ENCODE data around the gene BTG1.

DNA sequence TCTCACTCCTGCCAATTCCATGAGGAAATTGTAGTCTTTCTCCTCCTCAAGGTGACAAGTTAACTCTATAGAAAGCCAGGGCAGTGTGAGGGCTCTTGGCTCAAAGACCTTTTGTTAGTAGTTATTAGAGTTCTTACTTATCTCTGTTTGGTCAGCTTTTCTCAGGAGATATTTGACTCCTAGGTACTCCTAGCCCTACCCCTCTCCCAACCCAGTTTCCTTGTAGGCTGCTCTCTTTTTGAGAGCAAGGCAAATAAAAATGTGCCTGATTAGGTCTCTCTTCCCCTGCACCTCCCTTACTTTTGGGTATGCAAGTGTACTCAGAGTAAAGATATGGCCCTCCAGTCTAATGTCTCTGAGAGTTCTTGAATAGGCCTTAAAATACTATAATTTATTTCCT is 23.8 kb downstream of the BTG1 start:
- TF ChIP-seq CREB1 (CRISPR knock-in tag; IDR thresholded peaks at IDR 0.05) (no peak), CDX4 (CRISPR knock-in tag; IDR thresholded peaks at IDR 0.05; ENCODE audit: borderline replicate concordance) (no peak), MXD4 (CRISPR knock-in tag; IDR thresholded peaks at IDR 0.05; ENCODE audit: borderline replicate concordance) (no peak), SP1 (CRISPR knock-in tag; conservative IDR thresholded peaks at IDR 0.05) (no peak), MAX (CRISPR knock-in tag; IDR thresholded peaks at IDR 0.05) (no peak)
- TF ChIP-seq, protein P1, sequence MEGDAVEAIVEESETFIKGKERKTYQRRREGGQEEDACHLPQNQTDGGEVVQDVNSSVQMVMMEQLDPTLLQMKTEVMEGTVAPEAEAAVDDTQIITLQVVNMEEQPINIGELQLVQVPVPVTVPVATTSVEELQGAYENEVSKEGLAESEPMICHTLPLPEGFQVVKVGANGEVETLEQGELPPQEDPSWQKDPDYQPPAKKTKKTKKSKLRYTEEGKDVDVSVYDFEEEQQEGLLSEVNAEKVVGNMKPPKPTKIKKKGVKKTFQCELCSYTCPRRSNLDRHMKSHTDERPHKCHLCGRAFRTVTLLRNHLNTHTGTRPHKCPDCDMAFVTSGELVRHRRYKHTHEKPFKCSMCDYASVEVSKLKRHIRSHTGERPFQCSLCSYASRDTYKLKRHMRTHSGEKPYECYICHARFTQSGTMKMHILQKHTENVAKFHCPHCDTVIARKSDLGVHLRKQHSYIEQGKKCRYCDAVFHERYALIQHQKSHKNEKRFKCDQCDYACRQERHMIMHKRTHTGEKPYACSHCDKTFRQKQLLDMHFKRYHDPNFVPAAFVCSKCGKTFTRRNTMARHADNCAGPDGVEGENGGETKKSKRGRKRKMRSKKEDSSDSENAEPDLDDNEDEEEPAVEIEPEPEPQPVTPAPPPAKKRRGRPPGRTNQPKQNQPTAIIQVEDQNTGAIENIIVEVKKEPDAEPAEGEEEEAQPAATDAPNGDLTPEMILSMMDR (IDR thresholded peaks at IDR 0.05), result no peak
- TF ChIP-seq, protein P2, sequence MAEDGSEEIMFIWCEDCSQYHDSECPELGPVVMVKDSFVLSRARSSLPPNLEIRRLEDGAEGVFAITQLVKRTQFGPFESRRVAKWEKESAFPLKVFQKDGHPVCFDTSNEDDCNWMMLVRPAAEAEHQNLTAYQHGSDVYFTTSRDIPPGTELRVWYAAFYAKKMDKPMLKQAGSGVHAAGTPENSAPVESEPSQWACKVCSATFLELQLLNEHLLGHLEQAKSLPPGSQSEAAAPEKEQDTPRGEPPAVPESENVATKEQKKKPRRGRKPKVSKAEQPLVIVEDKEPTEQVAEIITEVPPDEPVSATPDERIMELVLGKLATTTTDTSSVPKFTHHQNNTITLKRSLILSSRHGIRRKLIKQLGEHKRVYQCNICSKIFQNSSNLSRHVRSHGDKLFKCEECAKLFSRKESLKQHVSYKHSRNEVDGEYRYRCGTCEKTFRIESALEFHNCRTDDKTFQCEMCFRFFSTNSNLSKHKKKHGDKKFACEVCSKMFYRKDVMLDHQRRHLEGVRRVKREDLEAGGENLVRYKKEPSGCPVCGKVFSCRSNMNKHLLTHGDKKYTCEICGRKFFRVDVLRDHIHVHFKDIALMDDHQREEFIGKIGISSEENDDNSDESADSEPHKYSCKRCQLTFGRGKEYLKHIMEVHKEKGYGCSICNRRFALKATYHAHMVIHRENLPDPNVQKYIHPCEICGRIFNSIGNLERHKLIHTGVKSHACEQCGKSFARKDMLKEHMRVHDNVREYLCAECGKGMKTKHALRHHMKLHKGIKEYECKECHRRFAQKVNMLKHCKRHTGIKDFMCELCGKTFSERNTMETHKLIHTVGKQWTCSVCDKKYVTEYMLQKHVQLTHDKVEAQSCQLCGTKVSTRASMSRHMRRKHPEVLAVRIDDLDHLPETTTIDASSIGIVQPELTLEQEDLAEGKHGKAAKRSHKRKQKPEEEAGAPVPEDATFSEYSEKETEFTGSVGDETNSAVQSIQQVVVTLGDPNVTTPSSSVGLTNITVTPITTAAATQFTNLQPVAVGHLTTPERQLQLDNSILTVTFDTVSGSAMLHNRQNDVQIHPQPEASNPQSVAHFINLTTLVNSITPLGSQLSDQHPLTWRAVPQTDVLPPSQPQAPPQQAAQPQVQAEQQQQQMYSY (CRISPR knock-in tag; IDR thresholded peaks at IDR 0.05), result no peak
- TF ChIP-seq, protein P3, sequence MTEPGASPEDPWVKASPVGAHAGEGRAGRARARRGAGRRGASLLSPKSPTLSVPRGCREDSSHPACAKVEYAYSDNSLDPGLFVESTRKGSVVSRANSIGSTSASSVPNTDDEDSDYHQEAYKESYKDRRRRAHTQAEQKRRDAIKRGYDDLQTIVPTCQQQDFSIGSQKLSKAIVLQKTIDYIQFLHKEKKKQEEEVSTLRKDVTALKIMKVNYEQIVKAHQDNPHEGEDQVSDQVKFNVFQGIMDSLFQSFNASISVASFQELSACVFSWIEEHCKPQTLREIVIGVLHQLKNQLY (CRISPR knock-in tag; IDR thresholded peaks at IDR 0.05), result no peak
